NCI-H226 (cell line): ENCODE results near the gene GCKR.
A peak's percentile ranks its signal among the peaks of the same experiment; 100 is the strongest.

Experiments
- DNase-seq: peaks from one replicate; pipeline ENCODE4 v3.0.0-alpha.2; 2015

Gene GCKR, protein sequence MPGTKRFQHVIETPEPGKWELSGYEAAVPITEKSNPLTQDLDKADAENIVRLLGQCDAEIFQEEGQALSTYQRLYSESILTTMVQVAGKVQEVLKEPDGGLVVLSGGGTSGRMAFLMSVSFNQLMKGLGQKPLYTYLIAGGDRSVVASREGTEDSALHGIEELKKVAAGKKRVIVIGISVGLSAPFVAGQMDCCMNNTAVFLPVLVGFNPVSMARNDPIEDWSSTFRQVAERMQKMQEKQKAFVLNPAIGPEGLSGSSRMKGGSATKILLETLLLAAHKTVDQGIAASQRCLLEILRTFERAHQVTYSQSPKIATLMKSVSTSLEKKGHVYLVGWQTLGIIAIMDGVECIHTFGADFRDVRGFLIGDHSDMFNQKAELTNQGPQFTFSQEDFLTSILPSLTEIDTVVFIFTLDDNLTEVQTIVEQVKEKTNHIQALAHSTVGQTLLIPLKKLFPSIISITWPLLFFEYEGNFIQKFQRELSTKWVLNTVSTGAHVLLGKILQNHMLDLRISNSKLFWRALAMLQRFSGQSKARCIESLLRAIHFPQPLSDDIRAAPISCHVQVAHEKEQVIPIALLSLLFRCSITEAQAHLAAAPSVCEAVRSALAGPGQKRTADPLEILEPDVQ

DNA sequence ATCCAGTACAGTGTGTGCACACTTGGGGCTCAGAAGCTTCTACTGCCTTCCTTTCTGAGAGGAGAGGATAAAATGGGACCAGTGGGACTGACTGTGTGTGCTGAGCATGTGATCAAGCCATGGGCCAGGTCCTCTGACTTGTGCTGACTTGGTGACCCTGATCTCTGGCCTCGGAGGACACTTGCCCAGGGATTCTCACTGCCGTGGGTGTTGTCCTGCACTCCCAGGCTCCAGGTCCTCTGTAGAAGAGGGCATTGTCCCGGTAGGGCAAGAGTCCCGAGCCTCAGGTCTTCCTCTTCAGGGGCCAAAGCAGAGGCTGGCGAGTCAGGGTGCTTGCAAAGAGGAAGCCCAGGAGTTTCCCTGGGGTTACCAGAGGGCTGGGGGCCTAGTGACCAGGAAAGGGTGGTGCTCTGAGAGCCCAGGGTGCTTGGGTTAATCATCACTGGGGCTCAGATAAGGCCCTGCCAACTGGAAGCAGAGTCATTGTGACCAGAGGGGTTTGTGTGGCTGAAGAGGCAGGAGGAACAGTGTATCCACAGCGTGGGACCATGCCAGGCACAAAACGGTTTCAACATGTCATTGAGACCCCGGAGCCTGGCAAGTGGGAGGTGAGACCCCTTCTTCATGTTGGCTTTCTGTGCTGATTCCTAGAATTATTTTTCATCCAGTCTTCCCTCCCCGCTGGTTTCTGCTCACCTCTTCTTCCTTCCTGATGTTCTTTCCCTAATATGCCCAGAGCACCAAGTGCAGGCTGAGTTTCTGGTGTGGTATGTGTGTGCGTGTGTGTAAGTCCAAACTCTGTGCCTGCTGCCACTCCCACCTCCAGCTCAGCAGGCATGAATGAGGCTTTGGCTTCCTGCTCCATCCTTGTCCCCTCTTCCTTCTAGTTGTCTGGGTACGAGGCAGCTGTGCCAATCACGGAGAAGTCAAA lies at the start of gene GCKR:
TSS of gene GCKR (plus strand) at position 483 of the 931 bp plus-strand sequence. CDS start at position 549, 66 bp downstream.
- peak; percentile 73 for DNase-seq

DNA sequence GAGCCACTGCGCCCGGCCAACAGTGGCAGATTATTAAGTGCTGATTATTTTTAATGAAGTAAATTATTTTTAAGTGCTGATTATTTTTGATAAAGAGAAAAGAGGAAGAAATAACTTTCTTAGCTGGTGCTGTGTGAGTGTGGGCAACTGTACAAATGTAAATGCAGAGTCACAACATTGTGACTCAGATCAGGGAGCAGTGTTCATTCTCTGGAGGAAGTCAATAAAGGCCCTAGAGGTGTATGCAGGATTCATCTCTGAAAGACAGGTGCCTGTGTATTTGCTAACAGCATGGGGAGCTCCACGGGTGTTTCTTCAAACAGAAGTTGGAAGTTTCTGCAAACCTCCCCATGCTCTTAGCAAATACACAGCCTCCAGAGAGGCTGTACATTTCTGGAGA lies 48.3 kb upstream of the GCKR start:
- no peak for DNase-seq

DNA sequence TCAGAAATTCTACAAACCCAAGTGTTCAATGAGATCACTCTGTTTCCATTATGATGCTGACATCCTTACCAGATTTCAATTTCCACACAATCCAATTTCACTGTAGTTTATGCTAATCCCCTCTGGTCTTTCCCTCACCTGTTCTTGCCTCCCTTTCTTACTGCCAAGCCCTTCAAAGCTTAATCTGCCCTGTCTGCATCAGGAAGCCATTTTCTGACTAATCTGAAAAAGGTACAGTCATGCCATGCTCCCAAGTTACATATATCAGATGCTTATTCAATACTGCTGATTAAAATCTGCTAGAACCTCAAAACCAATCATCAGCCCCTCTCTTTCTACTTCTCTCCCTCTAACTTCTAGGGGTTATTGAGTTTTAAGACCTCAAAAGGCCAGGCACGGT lies 45.5 kb upstream of the GCKR start:
- no peak for DNase-seq

DNA sequence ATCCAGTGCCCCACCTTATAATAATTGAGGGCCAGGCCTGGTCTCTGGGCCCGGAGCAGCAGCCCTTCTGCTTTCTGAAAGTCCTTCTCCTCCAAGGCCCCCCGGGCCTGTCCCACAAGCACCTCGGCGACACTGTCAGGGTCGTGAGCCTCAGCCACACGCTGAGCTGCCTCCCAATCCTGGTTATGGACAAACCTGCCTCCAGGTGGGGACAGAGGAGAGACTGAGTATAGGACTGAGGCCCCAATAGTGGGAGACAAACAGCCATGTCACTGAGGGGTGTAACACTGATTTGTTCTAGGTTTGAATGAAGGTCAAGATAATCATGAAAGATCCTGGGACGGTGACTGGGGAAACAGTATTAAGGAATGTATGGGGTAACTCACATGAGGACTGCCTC lies 42.7 kb upstream of the GCKR start:
- no peak for DNase-seq

DNA sequence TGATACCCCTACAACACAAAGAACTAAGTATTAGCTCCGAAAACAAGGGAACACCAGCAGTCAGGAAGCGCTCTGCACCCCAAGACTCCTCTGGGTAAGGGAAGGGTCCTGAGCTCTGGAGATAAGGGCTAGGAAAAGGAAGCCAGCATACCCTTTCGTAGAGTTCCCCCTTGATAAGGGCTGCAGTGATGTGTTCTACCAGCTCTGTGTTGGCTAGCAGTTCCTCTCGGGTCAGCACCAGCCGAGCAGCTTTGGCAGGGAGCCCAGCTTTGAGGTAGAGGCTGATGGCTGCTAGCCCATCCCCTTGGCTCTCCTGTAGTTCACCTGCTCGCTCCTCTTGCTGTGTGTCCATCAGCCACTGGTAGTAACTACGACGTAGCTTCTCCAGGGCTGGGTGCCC lies 35.5 kb upstream of the GCKR start:
- DNase-seq, result no peak

- DNase-seq, result no peak
These were observed 32.2 kb upstream of the GCKR start for GRCh38 chr2:27464443-27464842.

DNA sequence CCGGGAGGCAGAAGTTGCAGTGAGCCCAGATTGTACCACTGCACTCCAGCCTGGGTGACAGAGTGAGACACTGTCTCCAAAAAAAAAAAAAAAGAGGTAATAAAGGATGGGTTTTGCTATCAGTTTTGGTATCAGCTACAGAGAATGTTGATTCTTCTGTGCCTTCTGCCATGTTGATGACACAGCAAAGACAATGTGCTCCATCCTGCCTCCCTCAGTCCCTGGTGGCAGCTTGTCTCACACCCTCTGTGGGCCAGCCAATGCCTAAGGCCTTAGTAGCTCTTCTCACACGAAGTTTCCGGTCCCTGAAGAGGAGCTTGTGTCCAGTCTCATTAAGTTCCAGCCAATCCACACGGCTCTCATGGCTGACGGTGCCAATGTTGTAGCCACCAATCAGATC lies 24.7 kb upstream of the GCKR start:
- DNase-seq, result no peak

GRCh38 chr2:27485496-27485895 lies 11.1 kb upstream of the GCKR start:
- DNase-seq, result no peak

- DNase-seq, result no peak
These were observed 7.5 kb upstream of the GCKR start for GRCh38 chr2:27489118-27489497.

GRCh38 chr2:27489498-27490397 lies 6.9 kb upstream of the GCKR start, which contains the start of gene IFT172:
IFT172 (minus strand) TSS chr2:27489743; CDS start chr2:27489653, 90 bp downstream.
- peak; percentile 94 for DNase-seq

GRCh38 chr2:27492557-27492956 lies 4.1 kb upstream of the GCKR start:
- DNase-seq, result no peak

GRCh38 chr2:27493948-27494283 lies 2.7 kb upstream of the GCKR start:
- DNase-seq, result no peak

- no peak for DNase-seq
These were observed 2.2 kb upstream of the GCKR start for GRCh38 chr2:27494284-27494943.

- no peak for DNase-seq
These were observed 1.6 kb upstream of the GCKR start, which contains the start of gene FNDC4 for GRCh38 chr2:27494944-27495554. FNDC4 (minus strand) TSS chr2:27495200; CDS start chr2:27494679, 521 bp downstream.

DNA sequence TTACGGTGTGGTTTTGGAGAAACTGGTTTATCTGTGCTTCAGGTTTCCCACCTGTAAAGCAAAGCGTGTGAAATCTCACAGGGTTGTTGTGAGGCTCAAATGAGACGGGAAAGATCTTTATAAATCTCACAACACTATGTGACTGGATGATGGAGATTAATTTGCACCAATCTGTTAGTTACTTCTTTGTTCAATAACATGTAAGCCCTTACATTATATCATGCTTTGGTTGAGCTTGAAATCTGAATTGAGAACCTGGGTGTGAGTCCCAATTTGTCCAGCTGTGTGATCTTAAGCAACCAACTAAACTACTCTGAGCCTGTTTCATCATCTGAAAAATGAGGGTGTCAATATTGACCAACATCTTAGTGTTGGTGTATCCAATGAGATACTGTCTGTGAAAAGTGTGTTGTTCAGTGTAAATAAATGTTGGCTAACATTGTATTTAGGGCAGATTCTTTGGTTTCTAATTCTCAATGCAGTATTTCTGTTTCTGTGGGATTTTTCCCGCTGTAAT lies 741 bp upstream of the GCKR start:
- no peak for DNase-seq

DNA sequence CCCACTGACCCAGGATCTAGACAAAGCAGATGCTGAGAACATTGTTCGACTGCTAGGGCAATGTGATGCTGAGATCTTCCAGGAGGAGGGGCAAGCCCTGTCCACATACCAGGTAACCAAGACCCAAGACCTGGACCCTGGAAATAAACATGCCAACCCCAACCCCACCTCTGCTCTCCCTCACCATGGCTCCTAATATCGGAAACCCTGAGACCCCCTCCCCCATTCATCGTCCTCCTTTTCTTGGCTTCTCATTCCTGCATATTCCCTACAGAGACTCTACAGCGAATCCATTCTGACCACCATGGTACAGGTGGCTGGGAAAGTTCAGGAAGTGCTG lies 619 bp downstream of the GCKR start:
- no peak for DNase-seq

DNA sequence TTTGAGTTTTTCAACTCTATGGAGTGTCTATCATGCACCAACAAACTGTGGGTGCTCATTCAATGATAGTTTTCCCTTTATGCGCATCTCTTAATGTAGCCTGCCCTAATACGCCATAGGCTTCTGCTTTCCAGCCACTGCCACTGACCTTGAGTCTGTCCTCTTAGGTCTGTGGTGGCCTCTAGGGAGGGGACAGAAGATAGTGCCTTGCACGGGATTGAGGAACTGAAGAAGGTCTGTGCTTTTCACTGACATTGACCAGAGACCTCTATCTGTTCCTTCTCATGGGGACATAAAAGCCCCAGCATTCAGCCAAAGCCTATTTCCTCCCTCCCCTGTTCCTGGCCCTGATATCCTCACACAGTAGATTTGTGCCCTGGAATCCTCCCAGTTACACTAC lies 2.3 kb downstream of the GCKR start:
- DNase-seq, result no peak

DNA sequence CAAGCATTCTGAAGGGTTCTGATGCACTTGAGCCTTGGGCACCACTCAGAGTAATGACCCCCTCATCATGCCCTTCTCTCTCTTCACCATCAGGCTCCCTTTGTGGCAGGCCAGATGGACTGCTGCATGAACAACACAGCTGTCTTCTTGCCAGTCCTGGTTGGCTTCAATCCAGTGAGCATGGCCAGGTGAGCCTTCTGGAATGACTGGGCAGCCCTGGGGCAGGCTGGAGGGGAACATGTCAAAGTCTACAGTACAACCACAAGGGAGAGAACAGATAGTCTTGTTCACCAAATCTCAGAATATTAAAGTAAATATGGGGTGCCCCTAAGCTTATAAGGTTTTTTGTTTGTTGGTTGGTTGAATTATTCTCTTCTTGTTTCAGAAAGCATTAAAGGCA lies 4.4 kb downstream of the GCKR start:
- DNase-seq, result no peak

GRCh38 chr2:27502142-27502541 lies 5.5 kb downstream of the GCKR start:
- DNase-seq, result no peak

DNA sequence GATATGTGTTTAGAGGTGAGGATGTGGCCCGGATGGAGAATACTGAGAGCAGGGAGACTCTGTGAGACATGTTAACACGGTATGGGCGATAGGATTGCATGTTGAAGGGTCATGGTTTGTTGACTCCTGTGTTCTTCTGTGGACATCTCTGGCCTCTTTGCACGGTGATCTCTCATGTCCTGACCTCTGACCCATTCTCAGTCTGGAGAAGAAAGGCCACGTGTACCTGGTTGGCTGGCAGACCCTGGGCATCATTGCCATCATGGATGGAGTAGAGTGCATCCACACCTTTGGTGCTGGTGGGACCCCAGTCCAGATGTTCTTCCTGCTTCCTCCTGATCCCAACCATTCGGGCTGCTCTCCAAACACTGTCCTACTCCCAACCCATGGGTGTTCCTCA lies 9.9 kb downstream of the GCKR start:
- DNase-seq, result no peak

- no peak for DNase-seq
These were observed 10.7 kb downstream of the GCKR start for GRCh38 chr2:27507293-27507692.
